ENCODE measurements around the gene TSC2. TPM values are rescaled to one million over a fixed set of nuclear protein-coding genes. Genes with fewer than 3 reads are reported as not detected.

Gene TSC2
- total RNA-seq, 1 donor from 2014 or later = 242 TPM

DNA sequence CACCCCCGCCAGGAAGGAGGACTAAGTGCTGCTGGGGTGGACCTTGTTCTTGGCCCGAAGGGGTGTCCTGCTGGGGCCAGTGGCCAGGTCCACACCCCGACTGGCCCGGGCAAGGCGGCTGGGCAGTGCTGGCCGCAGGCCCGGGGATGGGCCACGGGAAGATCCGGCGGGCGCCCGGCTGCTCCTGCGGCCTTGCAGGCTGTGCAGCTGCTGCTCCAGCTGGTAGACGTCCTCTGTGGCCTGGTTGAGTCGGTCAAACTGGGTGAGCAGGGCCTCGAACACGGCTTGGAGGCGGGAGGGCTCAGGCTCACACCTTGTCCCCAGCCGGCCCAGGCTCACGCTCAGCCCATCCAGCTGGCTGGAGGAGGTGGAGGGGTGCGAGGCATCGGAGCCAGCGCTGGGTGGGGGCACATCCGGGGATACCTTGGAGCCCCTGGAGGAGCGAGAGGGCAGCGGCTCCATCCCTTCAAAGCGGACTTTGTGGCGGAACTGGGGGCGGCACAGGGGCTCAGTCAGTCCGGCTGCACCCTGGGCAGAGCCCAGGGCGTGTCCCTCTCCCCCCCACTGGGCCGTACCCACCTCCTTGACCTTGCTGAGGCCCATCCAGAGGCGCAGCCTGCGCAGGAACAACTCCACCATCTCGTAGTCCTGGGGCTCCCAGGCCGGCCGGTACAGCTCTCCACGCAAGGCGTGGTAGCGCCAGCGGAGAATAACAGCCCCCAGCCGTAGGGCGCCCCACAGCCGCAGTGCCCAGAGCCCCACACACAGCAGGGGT is 42.1 kb downstream of the TSC2 start:
- Mint-ChIP-seq H3K9me3 (no peaks in the 10 kb centered on the region), H3K4me3 (no peak overlapping the region), H3K36me3 (peaks cover 8% of the 10 kb centered on the region), H3K27me3 (ENCODE audit: low read depth) (no peaks in the 10 kb centered on the region), H3K4me1 (no peaks in the 10 kb centered on the region), H3K27ac (no peak overlapping the region)
- TF ChIP-seq, protein P1, sequence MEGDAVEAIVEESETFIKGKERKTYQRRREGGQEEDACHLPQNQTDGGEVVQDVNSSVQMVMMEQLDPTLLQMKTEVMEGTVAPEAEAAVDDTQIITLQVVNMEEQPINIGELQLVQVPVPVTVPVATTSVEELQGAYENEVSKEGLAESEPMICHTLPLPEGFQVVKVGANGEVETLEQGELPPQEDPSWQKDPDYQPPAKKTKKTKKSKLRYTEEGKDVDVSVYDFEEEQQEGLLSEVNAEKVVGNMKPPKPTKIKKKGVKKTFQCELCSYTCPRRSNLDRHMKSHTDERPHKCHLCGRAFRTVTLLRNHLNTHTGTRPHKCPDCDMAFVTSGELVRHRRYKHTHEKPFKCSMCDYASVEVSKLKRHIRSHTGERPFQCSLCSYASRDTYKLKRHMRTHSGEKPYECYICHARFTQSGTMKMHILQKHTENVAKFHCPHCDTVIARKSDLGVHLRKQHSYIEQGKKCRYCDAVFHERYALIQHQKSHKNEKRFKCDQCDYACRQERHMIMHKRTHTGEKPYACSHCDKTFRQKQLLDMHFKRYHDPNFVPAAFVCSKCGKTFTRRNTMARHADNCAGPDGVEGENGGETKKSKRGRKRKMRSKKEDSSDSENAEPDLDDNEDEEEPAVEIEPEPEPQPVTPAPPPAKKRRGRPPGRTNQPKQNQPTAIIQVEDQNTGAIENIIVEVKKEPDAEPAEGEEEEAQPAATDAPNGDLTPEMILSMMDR (IDR thresholded peaks at IDR 0.05; ENCODE audit: unreplicated experiment) = no peak
- DNase-seq (ENCODE audit: low spot score in 2 of 2, unreplicated experiment in 2 of 2) = no peak

GRCh38 chr16:2090481-2090776 is 42.6 kb downstream of the TSC2 start:
- Mint-ChIP-seq H3K27ac (peak overlapping the region; percentile 39), H3K4me1 (no peaks in the 10 kb centered on the region), H3K27me3 (ENCODE audit: low read depth) (no peaks in the 10 kb centered on the region), H3K9me3 (no peaks in the 10 kb centered on the region), H3K4me3 (peak overlapping the region; percentile 43), H3K36me3 (peaks cover 8% of the 10 kb centered on the region)
- DNase-seq (ENCODE audit: low spot score in 2 of 2, unreplicated experiment in 2 of 2) = no peak
- TF ChIP-seq, protein P1 (IDR thresholded peaks at IDR 0.05; ENCODE audit: unreplicated experiment) = no peak

- TF ChIP-seq, protein P1 (IDR thresholded peaks at IDR 0.05; ENCODE audit: unreplicated experiment) = no peak
- Mint-ChIP-seq H3K9me3 (no peaks in the 10 kb centered on the region), H3K4me3 (peak overlapping the region; percentile 43), H3K27ac (peak overlapping the region; percentile 39), H3K4me1 (no peaks in the 10 kb centered on the region), H3K27me3 (ENCODE audit: low read depth) (no peaks in the 10 kb centered on the region), H3K36me3 (peaks cover 13% of the 10 kb centered on the region)
- peak; percentile 87 to 90 for DNase-seq (ENCODE audit: low spot score in 2 of 2, unreplicated experiment in 2 of 2)
These were observed 43.2 kb downstream of the TSC2 start for GRCh38 chr16:2090777-2091546.

GRCh38 chr16:2091547-2092255 is 43.9 kb downstream of the TSC2 start:
- Mint-ChIP-seq H3K36me3 (peaks cover 17% of the 10 kb centered on the region), H3K9me3 (no peaks in the 10 kb centered on the region), H3K4me3 (no peak overlapping the region), H3K4me1 (no peaks in the 10 kb centered on the region), H3K27ac (no peak overlapping the region), H3K27me3 (ENCODE audit: low read depth) (no peaks in the 10 kb centered on the region)
- TF ChIP-seq, protein P1 (IDR thresholded peaks at IDR 0.05; ENCODE audit: unreplicated experiment) = no peak
- DNase-seq (ENCODE audit: low spot score in 2 of 2, unreplicated experiment in 2 of 2) = no peak

GRCh38 chr16:2092256-2092620 is 44.5 kb downstream of the TSC2 start:
- H3K9me3 Mint-ChIP-seq = no peaks in the 10 kb centered on the region
- H3K36me3 Mint-ChIP-seq = peaks cover 17% of the 10 kb centered on the region
- no peaks in the 10 kb centered on the region for H3K4me1 Mint-ChIP-seq
- no peak overlapping the region for H3K27ac Mint-ChIP-seq
- no peak overlapping the region for H3K4me3 Mint-ChIP-seq
- TF ChIP-seq, protein P1 (IDR thresholded peaks at IDR 0.05; ENCODE audit: unreplicated experiment) = no peak
- H3K27me3 Mint-ChIP-seq (ENCODE audit: low read depth) = no peaks in the 10 kb centered on the region
- no peak for DNase-seq (ENCODE audit: low spot score in 2 of 2, unreplicated experiment in 2 of 2)
